DOHH2 (cell line): ENCODE results near the gene SLC16A1.

Experiments
- H3F3A ChIP-seq: fragments of 200-600 bp; sonication (generic), shearing (Covaris generic); 2 replicates; pipeline ENCODE4 v1.6.0; 2016; ENCODE audit warnings: antibody characterized with exemption, mild to moderate bottlenecking; ENCODE audit not compliant: control insufficient read depth, insufficient read depth
- H3K27ac ChIP-seq: fragments of 200-600 bp; sonication (generic); 2 replicates; pipeline ENCODE4 v1.5.1; 2014; ENCODE audit warnings: low read depth, mild to moderate bottlenecking, low read length, moderate library complexity
- H3K27me3 ChIP-seq: fragments of 200-600 bp; sonication (generic); 2 replicates; pipeline ENCODE4 v1.6.1; 2014; ENCODE audit warnings: mild to moderate bottlenecking, low read length, mixed read lengths; ENCODE audit not compliant: control insufficient read depth
- H3K36me3 ChIP-seq: fragments of 200-600 bp; sonication (generic); 2 replicates; pipeline ENCODE4 v1.6.1; 2014; ENCODE audit warnings: mild to moderate bottlenecking, low read length, moderate library complexity, mixed read lengths; ENCODE audit not compliant: control insufficient read depth
- H3K4me1 ChIP-seq: fragments of 200-600 bp; sonication (generic); 2 replicates; pipeline ENCODE4 v1.6.1; 2014; ENCODE audit warnings: mild to moderate bottlenecking, low read length, mixed read lengths; ENCODE audit not compliant: control insufficient read depth
- H3K4me2 ChIP-seq: fragments of 200-600 bp; sonication (generic); 2 replicates; pipeline ENCODE4 v1.6.0; 2014; ENCODE audit warnings: mild to moderate bottlenecking, low read length, moderate library complexity
- H3K4me3 ChIP-seq: fragments of 200-600 bp; sonication (generic); 2 replicates; pipeline ENCODE4 v1.5.1; 2014; ENCODE audit warnings: mild to moderate bottlenecking, low read length, mixed read lengths
- H3K79me2 ChIP-seq: fragments of 200-600 bp; sonication (generic); 2 replicates; pipeline ENCODE4 v1.6.1; 2014; ENCODE audit warnings: mild to moderate bottlenecking, low read length, mixed read lengths; ENCODE audit not compliant: control insufficient read depth
- H3K9me2 ChIP-seq: fragments of 200-600 bp; sonication (generic); replicated peaks from 2 replicates; pipeline ENCODE4 v1.6.1; 2014; ENCODE audit warnings: mild to moderate bottlenecking, low read length, mixed read lengths; ENCODE audit not compliant: control insufficient read depth
- H3K9me3 ChIP-seq: fragments of 200-600 bp; sonication (generic); 2 replicates; pipeline ENCODE4 v1.6.1; 2014; ENCODE audit warnings: antibody characterized with exemption, low read length, mixed read lengths; ENCODE audit not compliant: control insufficient read depth, insufficient read depth
- H4K20me1 ChIP-seq: fragments of 200-600 bp; sonication (generic); 2 replicates; pipeline ENCODE4 v1.6.0; 2014; ENCODE audit warnings: low read depth, mild to moderate bottlenecking, antibody characterized with exemption, low read length, moderate library complexity; ENCODE audit not compliant: control insufficient read depth, insufficient read depth
- EZH2phosphoT487 ChIP-seq: fragments of 200-600 bp; sonication (generic); IDR thresholded peaks from 2 replicates; pipeline ENCODE4 v1.6.1; 2017; ENCODE audit warnings: borderline replicate concordance, mild to moderate bottlenecking, antibody characterized with exemption, low read length, moderate library complexity, mixed read lengths
- TF ChIP-seq, protein P1 (sequence below): fragments of 200-600 bp; sonication (generic); IDR thresholded peaks from one replicate; pipeline ENCODE4 v1.5.1; 2014; ENCODE audit warnings: antibody characterized with exemption, mild to moderate bottlenecking, low read depth, low read length; ENCODE audit not compliant: poor library complexity, severe bottlenecking

Gene SLC16A1

DNA sequence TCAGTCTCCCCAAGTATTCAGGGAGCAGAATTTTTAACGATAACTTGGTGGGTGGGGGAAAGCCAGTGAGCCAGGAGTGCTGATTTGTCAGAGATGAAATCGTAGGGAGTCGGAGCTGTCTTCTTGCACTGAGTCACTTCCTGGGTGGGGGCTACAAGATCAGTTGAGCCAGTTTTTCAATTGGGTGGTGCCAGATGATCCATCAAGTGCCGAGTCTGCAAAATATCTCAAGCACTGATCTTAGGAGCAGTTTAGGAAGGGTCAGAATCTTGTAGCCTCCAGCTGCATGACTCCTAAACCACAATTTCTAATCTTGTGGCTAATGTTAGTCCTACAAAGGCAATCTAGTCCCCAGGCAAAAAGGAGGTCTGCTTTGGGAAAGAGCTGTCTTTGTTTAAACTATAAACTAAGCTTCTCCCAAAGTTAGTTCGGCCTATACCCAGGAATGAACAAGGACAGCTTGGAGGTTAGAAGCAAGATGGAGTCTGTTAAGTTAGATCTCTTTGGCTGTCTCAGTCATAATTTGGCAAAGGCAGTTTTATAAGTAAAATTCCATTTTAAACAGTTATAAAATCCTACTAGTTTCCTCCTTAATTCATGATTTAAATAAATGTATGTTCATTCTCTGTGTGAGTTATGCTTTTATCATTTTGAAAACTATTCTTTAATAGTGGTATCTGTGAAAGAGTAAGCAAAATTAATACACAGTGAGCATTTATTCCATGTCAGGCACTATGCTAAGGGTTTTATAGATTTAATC, 51.7 kb downstream of the SLC16A1 start:
- H3K27me3 ChIP-seq: no peaks in the 10 kb centered on the region
- no peaks in the 10 kb centered on the region for H3K9me3 ChIP-seq
- no peaks in the 10 kb centered on the region for H3K79me2 ChIP-seq
- H3K36me3 ChIP-seq: 0 out of 2 replicates have a peak, but pooled peaks cover 5% of the 10 kb centered on the region
- no peaks in the 10 kb centered on the region for H4K20me1 ChIP-seq
- peaks cover 11% of the 10 kb centered on the region; the same call in 1 of the 2 replicates for H3F3A ChIP-seq
- no peaks in the 10 kb centered on the region for H3K9me2 ChIP-seq
- H3K4me2 ChIP-seq: no peak overlapping the region
- TF ChIP-seq, protein P1, sequence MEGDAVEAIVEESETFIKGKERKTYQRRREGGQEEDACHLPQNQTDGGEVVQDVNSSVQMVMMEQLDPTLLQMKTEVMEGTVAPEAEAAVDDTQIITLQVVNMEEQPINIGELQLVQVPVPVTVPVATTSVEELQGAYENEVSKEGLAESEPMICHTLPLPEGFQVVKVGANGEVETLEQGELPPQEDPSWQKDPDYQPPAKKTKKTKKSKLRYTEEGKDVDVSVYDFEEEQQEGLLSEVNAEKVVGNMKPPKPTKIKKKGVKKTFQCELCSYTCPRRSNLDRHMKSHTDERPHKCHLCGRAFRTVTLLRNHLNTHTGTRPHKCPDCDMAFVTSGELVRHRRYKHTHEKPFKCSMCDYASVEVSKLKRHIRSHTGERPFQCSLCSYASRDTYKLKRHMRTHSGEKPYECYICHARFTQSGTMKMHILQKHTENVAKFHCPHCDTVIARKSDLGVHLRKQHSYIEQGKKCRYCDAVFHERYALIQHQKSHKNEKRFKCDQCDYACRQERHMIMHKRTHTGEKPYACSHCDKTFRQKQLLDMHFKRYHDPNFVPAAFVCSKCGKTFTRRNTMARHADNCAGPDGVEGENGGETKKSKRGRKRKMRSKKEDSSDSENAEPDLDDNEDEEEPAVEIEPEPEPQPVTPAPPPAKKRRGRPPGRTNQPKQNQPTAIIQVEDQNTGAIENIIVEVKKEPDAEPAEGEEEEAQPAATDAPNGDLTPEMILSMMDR: no peak
- no peak for TF ChIP-seq EZH2phosphoT487
- H3K4me3 ChIP-seq: no peak overlapping the region
- H3K4me1 ChIP-seq: no peaks in the 10 kb centered on the region
- no peak overlapping the region for H3K27ac ChIP-seq

DNA sequence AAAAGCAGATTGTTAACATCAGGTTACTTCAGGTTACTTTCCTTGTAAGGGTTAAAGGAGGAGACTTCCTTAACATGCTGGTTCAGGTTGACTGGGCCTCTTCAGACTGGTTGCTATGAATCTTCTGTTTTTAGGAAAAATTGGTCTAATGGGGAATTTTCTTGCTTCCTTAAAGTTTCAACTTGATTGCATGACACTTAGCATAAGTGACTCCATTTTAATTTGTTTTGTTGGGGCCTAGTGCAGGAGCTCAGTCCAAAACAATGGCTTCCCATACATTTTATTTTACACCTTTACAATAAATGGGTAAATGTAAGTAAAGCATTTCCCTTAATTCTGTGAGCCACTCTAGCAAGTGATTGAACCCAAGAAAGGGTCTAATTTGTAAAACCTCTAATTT, 53.8 kb downstream of the SLC16A1 start:
- Histone ChIP-seq H4K20me1 (no peaks in the 10 kb centered on the region), H3F3A (peaks cover 7% of the 10 kb centered on the region; the same call in 1 of the 2 replicates), H3K4me3 (no peak overlapping the region), H3K4me1 (no peaks in the 10 kb centered on the region), H3K9me3 (no peaks in the 10 kb centered on the region), H3K79me2 (no peaks in the 10 kb centered on the region), H3K36me3 (no peaks in the 10 kb centered on the region), H3K27ac (no peak overlapping the region), H3K9me2 (no peaks in the 10 kb centered on the region), H3K27me3 (no peaks in the 10 kb centered on the region), H3K4me2 (no peak overlapping the region)
- TF ChIP-seq, protein P1: no peak
- no peak for TF ChIP-seq EZH2phosphoT487

DNA sequence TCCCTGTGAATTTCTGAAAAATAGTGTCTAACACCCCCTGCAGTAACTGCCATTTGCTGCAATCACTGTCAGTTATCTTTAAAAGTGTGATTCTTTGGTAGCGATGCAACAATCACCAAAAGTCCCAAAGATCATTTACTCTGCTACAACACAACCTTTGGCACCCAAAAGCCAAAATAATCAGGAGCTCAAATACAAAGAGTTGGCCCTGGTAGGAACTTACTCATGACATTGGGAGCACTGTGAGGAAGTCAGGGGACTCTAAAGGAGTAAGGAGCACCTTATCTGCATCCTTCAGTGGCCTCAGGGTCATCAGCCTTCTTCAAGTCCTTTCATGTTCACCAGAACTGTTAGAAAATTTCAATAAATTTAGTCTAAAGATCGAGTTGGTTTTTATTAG, 54.6 kb downstream of the SLC16A1 start:
- peaks cover 3% of the 10 kb centered on the region; the same call in 1 of the 2 replicates for H3F3A ChIP-seq
- no peak overlapping the region for H3K4me2 ChIP-seq
- no peaks in the 10 kb centered on the region for H3K36me3 ChIP-seq
- no peaks in the 10 kb centered on the region for H3K79me2 ChIP-seq
- no peak overlapping the region for H3K27ac ChIP-seq
- TF ChIP-seq, protein P1: no peak
- no peak for TF ChIP-seq EZH2phosphoT487
- H3K4me3 ChIP-seq: no peak overlapping the region
- H3K4me1 ChIP-seq: no peaks in the 10 kb centered on the region
- no peaks in the 10 kb centered on the region for H3K9me3 ChIP-seq
- H3K9me2 ChIP-seq: no peaks in the 10 kb centered on the region
- H4K20me1 ChIP-seq: no peaks in the 10 kb centered on the region
- no peaks in the 10 kb centered on the region for H3K27me3 ChIP-seq
